GM21447 (cell line): Measurements from ENCODE around the gene FHDC1.

Experiments
- ATAC-seq: cut with Tn5 transposase; IDR thresholded peaks from one replicate; pipeline ENCODE4 v1.9.1; 2021; ENCODE audit not compliant: unreplicated experiment

The FHDC1 gene

GRCh38 chr4:152979731-152980330 lies 43.7 kb downstream of the FHDC1 start:
- no peak for ATAC-seq

- ATAC-seq, result no peak
Measured at GRCh38 chr4:152981278-152981677, 45.2 kb downstream of the FHDC1 start.

- no peak for ATAC-seq
Measured at GRCh38 chr4:152981842-152982241, 45.7 kb downstream of the FHDC1 start.

DNA sequence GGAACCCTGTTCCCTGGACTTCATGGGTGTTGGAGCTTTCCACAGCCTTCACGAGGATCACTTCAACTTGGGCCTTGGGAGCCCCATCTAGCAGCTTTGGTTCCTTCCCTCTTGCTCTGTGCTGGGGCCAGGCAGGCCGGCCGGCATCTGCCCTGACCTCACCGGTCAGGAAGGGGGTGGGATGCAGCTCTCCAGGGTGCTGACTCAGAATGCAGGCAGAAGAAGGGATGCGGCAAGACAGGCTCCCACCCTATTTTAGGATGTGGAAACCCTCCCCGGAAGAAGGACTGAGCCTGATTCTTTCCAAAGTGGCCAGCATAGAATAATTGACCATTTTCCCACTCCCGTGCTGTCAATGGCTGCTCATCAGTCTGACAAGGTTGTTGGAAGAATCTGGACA lies 47.1 kb downstream of the FHDC1 start:
- no peak for ATAC-seq

DNA sequence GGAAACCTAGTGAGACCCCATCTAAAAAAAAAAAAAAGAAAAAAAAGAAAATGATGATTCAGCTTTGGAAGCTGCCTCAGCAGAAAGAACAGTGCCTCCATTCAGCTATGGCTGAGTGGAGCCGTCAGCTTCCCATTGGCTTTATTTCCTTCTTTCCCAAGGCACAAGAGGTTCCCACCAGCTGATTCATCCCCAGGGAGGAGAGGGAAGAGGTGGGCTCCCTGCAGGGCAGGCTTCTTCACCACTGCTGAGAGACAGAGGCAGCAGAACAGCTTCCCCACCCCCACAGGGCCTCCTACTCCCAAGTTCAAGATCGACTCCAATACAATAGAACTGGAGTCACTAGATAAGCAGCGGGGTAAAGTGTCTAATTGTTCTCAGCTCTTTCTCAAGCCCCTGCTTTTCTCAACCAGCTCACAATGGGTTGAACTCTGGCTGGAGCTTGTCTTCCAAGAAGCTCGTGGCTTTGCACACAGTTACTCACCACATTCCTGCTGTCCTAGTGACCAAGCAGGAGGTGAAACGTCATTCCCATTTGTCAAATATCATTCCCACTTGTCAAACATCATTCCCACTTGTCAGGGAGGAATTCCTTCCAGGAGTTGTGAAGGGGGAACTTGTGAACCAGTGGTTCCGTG lies 47.8 kb downstream of the FHDC1 start:
- ATAC-seq, result no peak

GRCh38 chr4:152988721-152989553 lies 52.8 kb downstream of the FHDC1 start:
- no peak for ATAC-seq

- no peak for ATAC-seq
Measured at GRCh38 chr4:152989554-152989970, 53.4 kb downstream of the FHDC1 start.

DNA sequence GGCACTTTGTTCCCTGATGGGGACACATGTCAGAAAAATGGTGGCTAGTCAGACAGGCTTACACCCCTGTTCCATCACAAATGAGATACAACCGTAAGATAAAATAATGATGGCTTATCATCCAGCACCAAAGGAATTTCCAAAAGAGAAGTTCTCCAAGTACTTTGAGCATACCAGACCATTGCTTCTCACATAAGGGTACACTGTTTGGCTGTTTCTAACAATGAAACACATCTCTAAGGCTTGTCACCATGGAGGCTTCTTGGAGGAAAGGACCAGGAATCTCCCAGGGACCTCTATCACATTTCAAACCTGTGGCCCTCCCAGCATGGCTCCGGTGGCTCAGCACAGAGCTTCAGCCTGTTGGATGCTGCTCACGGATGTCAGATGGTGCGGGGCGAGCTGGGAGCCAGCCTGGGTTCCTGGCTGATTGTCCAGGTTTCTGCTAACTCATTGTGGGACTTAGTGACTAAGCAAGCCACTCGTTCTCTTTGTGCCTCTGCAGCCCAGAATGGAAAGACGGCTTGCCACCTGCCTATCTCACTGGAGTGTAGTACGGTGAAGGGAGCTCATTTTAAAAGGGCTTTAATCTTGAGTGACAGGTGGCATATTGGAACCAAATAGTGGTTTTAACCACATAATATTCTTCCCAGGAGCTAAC lies 54.5 kb downstream of the FHDC1 start:
- no peak for ATAC-seq

DNA sequence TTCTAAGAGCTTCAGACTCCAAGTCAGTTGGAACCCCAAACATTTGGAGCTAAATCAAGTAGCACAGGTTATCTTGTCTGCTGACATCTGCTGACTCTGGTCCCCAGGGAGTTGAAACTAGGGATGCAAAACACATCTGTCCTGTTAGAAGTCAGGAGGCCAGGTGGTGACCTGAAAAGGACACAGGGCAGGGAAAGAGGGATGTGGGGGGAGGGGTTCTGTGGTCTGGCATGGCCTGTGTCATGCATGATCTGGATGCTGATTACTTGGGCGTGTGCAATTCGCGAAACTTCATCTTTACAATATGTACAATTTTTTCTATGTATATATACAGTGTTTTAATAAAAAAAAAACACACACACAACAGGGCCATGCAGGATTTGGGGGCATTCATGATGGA lies 55.3 kb downstream of the FHDC1 start:
- ATAC-seq, result no peak

- ATAC-seq, result no peak
Measured at GRCh38 chr4:152992027-152992426, 55.9 kb downstream of the FHDC1 start.

DNA sequence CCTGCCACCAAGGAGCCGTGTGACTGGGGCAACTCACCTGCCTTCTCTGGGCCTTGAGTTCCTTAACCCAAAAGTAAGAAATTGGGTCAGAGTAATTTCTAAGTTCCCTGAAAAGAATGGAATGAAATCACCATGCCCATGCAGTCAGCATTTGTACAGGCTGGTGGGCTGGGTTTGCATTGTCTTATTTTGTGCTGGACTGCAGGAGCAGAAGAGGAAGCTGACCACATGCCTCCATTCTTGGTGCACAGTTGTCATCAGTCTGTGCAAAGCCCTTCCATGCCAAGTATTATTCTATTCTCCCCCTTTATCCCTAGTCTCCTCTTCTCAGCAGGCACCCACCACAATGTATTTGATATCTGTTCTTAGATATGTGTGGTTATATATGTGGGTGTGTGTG lies 56.3 kb downstream of the FHDC1 start:
- ATAC-seq, result no peak

DNA sequence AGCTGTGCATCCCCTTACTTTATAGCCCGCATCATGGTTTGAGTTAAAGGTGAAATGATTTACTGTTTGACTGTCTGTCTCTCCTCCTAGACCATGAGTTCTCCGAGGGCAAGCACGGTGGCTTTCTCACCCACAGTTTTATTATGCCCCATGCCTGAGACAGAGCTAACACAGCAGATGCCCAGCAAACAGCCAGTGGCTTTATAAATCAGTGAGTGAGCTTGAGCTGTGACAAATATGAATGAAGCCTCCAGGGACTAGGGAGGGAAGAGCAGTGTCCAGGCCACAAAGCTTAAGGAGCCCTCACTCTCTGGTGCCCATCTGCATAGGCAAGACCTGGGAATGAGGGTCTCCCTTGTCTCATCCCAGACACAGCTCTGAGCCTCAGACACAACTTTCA lies 57.9 kb downstream of the FHDC1 start:
- no peak for ATAC-seq

GRCh38 chr4:152996111-152996571 lies 60.0 kb downstream of the FHDC1 start:
- no peak for ATAC-seq

- ATAC-seq, result no peak
Measured at GRCh38 chr4:152996672-152997071, 60.5 kb downstream of the FHDC1 start.

DNA sequence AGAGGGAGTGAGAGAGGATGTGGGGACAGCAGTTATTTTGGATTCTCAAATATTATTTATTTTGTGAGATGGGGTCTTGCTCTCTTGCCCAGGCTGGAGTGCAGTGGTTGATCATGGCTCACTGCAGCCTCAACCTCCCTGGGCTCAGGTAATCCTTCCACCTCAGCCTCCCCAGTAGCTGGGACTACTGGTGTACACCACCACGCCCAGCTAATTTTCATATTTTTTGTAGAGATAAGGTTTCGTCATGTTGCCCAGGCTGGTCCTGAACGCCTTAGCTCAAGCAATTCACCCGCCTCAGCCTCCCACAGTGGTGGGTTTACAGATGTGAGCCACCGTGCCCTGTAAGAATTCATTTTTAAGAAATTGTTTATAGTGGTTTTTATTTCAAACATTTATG lies 61.2 kb downstream of the FHDC1 start:
- no peak for ATAC-seq

- no peak for ATAC-seq
Measured at GRCh38 chr4:152997771-152998487, 61.8 kb downstream of the FHDC1 start.

DNA sequence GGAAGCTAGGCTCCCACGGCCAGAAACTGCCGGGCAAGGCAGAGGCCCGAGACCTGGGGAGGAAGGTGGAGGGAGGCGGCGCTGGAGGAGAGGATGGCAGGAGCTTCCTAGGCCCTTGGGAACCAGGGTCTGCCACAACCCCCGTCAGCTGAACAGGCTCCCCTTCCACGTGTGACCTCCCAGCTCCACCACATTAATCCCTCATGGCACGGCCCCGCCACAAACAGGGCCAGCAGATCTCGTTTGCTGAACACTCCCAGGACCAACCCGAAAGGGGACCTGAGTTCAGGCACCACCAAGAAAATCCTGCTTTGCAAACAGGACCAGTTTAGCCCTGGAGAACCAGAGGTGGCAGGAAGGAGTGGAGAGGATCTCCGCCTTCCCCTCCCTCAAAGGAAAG lies 62.7 kb downstream of the FHDC1 start:
- ATAC-seq, result no peak

DNA sequence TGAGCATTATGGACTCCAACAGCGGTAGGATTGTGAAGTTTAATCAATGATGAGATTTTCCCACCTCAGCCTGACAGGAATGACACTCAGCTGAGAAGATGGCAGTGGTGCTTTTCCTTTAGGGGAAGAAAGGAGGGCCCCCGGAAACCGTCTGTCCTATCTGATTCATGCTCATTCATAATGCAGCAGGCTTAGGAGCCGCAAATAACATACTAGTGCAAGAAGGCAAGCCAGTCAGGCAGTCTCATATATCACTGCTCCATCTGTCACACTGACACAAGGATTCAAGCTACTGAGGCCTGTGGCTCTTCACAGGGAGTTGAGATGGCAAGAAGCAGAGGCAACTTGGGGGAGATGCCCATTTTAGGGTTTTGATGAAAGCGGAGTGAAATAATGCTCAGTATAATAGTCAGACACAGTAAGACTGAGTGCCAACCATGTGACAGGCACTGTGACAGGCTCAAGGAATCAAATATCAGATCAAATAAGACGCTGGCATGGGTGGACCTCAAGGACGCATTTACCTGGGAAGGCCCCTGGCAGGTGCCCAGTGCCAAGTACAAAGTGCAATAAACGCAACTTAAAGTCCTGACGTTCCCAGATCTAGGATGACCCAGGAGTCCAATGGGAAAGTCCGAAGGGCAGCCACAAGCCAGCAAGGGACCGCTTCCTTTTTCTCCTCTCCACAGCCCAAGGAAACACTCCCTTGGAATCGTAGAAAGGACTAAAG lies 63.4 kb downstream of the FHDC1 start:
- no peak for ATAC-seq

DNA sequence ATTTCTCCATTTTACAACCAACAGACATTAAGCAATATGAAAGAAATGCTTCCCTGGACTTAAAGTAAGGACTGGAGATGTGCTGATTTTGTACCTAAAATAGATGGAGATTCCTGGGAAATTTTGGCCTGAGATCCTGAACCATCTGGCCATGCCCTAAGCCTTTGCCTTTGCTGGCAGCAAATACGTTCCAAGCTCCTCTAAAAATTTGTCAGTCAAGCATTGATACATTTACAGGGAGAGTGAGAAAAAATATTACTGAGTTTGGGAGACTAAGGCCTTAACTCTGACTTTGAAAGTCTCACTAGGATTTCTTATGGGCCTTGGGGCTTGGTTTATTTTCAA lies 63.9 kb downstream of the FHDC1 start:
- ATAC-seq, result no peak

GRCh38 chr4:153001626-153002025 lies 65.5 kb downstream of the FHDC1 start:
- no peak for ATAC-seq
